A549 (cell line): ENCODE results near the gene GBF1.

Experiments
- CTCF ChIP-seq: fragments of >200 bp; sonication (Bioruptor Twin); formaldehyde crosslinking; IDR thresholded peaks from 3 replicates; pipeline ENCODE4 v1.5.1; 2016
- HDAC2 ChIP-seq: fragments of 200-600 bp; sonication (generic); IDR thresholded peaks from 2 replicates; pipeline ENCODE4 v1.6.1; 2016
- KDM1A ChIP-seq: fragments of 200-600 bp; sonication (generic); IDR thresholded peaks from 2 replicates; pipeline ENCODE4 v1.6.1; 2016; ENCODE audit warnings: low read depth, mild to moderate bottlenecking
- NPAS2 ChIP-seq: fragments of 250-450 bp; sonication (Bioruptor Pico); IDR thresholded peaks from 2 replicates; pipeline ENCODE4 v1.8.0; 2022; ENCODE audit warnings: mild to moderate bottlenecking, moderate library complexity, borderline replicate concordance
- POLR2A ChIP-seq: IDR thresholded peaks from 2 replicates; pipeline ENCODE4 v1.6.1; 2012; ENCODE audit warnings: mild to moderate bottlenecking, low read length
- SREBF2 ChIP-seq: fragments of 450-650 bp; IDR thresholded peaks from 2 replicates; pipeline ENCODE4 v1.6.1; 2014; ENCODE audit warnings: mild to moderate bottlenecking, moderate library complexity

DNA sequence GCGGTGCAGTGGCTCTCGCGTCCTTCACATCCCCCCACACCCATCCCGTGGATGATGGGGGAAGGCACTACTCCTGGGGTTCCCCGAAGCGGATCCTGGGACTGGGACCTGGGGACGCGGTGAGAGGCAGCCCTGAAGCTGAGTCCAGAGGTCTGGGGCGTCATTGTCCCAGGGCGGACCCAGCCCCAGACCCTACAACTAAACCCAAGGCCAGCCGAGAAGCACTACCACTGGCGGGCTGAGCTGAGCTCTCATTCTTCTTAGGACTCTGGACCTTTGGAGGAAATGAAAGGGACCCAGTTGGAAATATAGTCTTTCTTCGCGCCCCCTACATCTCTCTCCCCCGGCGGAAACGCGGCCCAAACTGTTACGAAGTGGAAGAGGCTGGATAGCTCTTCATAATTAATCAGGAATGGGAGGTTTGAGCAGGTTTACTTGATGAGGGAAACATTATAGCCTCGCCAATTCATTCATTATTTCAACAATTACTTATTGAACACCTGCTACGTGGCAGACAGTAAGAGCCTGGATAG, 174.9 kb downstream of the GBF1 start:
- TF ChIP-seq CTCF (no peak), KDM1A (no peak), SREBF2 (no peak), POLR2A (no peak), NPAS2 (no peak), HDAC2 (no peak)
